Thyroid gland (tissue), 4 donors: ENCODE measurements around the gene CFAP53.
A peak's percentile ranks its signal among the peaks of the same experiment; 100 is the strongest.

Experiments used
- POLR2A ChIP-seq, 2 donors: fragments of 450-650 bp; IDR thresholded peaks; one replicate each; pipeline ENCODE4 v1.6.1; 2017; ENCODE audit warnings: antibody characterized with exemption in 2 of 2, mild to moderate bottlenecking in 2 of 2, moderate library complexity in 1 of 2
- TF ChIP-seq, protein P1 (sequence below), 6 experiments: fragments of 200-600 bp in 3 of 6; fragments of 450-650 bp in 3 of 6; sonication (generic) in 3 of 6; IDR thresholded peaks; one replicate each; pipeline ENCODE4 v1.5.1; 2016 to 2019; ENCODE audit warnings: antibody characterized with exemption in 6 of 6, mild to moderate bottlenecking in 2 of 6, inconsistent platforms in 1 of 6, moderate library complexity in 1 of 6

GRCh38 chr18:50268022-50268747, 1.9 kb upstream of the CFAP53 start:
- TF ChIP-seq, protein P1, sequence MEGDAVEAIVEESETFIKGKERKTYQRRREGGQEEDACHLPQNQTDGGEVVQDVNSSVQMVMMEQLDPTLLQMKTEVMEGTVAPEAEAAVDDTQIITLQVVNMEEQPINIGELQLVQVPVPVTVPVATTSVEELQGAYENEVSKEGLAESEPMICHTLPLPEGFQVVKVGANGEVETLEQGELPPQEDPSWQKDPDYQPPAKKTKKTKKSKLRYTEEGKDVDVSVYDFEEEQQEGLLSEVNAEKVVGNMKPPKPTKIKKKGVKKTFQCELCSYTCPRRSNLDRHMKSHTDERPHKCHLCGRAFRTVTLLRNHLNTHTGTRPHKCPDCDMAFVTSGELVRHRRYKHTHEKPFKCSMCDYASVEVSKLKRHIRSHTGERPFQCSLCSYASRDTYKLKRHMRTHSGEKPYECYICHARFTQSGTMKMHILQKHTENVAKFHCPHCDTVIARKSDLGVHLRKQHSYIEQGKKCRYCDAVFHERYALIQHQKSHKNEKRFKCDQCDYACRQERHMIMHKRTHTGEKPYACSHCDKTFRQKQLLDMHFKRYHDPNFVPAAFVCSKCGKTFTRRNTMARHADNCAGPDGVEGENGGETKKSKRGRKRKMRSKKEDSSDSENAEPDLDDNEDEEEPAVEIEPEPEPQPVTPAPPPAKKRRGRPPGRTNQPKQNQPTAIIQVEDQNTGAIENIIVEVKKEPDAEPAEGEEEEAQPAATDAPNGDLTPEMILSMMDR (IDR thresholded peaks at IDR 0.05): peak; percentile 57 to 82 (median 71)
- peak in 1 of 2 donors; percentile 14 for TF ChIP-seq POLR2A (IDR thresholded peaks at IDR 0.05)
